Activated CD4-positive, alpha-beta T cell treated with anti-CD3 and anti-CD28 coated beads, Interleukin-2, amount 50 U/mL, for 16 hours (primary cell): ENCODE measurements around the gene ZSWIM6.
"Not testable (repeated sequence)": the region's sequence is repeated elsewhere in the genome, so short reads cannot be mapped to it uniquely, and the experiment has no call there.

ENCODE experiments used
- DNase-seq: peaks from one replicate; pipeline ENCODE4 v3.0.0-alpha.2; 2020

The ZSWIM6 gene

GRCh38 chr5:61410811-61411210, 78.8 kb downstream of the ZSWIM6 start:
- DNase-seq, result no peak

- no peak for DNase-seq
Observed at GRCh38 chr5:61412361-61412760, 80.3 kb downstream of the ZSWIM6 start.

- DNase-seq, result not testable (repeated sequence)
Observed at GRCh38 chr5:61413205-61413604, 81.1 kb downstream of the ZSWIM6 start.

GRCh38 chr5:61414806-61415205, 82.7 kb downstream of the ZSWIM6 start:
- DNase-seq, result no peak

DNA sequence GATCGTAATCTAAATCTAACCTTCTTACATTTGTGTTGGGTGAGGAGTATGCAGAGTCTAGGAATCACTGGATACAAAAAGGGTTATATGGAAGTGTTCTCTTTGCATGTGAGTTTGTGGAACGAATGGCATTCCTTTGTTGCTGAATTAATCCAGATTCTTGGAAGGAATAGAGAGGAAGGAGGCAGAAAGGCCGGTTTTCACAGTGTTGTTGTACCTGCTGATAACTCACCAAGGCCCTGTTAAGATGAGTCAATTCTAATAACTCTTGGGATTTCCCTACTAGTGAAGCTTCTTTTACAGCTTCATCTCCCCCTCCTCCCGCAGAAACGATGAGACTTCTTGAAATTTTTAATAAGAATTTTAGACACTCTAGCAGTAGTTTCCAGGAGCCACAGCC, 84.0 kb downstream of the ZSWIM6 start:
- peak; percentile 3 for DNase-seq

- DNase-seq, result no peak
Observed at GRCh38 chr5:61416420-61416819, 84.4 kb downstream of the ZSWIM6 start.

DNA sequence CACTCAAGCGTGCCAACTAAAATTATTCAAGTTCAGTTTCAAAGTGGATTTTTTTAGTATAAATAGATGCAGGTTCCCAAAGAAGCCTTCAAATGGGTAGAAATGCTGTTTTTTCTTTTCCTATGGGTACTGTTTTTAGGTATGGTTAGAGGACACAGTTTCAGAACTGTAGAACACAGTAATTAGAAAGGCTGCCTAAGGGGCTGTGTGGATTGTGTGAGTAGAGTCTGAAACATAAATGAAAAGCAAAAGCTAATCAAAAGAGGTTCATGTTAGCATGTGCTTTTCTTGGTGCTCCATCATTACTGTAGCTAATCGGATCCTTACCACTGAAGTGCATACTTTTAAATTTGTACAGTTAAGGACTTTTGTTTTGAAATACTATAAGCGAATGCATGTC, 85.3 kb downstream of the ZSWIM6 start:
- no peak for DNase-seq

DNA sequence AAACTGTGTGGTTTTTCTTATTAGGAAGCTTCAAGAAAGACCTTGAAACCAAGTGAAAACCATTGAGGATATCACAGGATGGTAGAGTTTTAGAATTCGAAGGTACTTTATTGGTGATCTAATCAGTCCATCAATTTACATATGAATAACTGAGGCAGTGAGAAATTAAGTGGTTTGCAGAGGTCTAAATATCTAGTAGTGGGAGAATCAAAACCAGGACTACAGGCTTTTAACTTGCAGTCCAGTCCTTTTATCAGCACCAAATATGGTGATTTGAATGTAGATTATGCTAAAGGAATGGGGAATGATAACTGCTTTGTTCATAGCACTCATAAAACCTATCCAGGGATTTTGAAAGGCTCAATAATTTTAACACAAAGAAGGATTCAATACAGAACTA, 85.8 kb downstream of the ZSWIM6 start:
- DNase-seq, result no peak

GRCh38 chr5:61419106-61419505, 87.0 kb downstream of the ZSWIM6 start:
- no peak for DNase-seq

DNA sequence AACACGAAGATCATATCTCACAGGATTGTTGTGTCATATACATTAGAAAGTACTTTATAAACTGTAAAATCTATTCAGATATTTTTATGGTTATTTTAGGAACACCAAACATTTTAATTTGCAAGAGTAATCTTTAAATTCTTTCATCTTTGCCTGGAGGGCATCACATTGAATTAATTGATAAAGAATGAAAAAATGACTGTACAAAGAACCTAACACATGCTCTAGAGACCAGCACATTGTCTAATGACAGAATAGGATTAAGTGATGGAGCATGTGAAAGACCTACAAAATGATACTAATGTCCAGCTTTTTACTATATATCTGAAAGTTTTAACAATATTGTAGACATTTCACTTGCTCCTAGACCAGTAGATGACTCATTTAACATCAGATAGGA, 88.0 kb downstream of the ZSWIM6 start:
- no peak for DNase-seq

DNA sequence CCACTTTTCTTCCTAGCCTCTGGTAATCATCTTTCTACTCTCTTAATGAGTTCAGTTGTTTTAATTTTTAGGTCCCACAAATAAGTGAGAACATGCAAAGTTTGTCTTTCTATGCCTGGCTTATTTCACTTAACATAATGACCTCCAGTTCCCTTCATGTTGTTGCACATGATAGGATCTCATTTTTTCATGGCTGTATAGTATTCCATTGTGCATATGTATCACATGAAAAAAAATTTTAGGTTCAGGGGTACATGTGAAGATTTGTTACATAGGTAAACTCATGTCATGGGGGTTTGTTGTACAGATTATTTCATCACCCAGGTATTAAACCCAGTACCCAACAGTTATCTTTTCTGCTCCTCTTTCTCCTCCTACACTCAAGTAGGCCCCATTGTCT, 89.2 kb downstream of the ZSWIM6 start:
- DNase-seq, result not testable (repeated sequence)

GRCh38 chr5:61423487-61424145, 91.6 kb downstream of the ZSWIM6 start:
- no peak for DNase-seq

DNA sequence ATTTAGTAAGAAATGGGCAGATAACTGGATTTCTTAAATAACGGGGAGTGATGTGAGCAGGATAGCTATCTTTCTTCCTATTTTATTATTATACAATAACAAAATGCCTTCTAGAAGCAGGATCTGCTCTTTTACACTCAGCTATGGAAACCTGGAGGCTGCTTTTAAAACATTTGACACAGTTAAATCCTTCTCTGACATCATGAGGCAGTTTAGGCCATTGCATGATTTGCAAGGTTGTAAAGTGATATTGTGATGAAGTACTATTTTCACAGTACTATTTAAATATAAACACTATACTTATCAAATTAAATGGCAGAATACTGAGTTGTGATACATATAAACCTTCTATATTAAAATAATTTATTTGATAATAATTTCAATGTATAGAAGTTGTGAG, 93.9 kb downstream of the ZSWIM6 start:
- no peak for DNase-seq

- DNase-seq, result no peak
Observed at GRCh38 chr5:61429906-61430305, 97.8 kb downstream of the ZSWIM6 start.

GRCh38 chr5:61431923-61432620, 100.0 kb downstream of the ZSWIM6 start:
- DNase-seq, result no peak

DNA sequence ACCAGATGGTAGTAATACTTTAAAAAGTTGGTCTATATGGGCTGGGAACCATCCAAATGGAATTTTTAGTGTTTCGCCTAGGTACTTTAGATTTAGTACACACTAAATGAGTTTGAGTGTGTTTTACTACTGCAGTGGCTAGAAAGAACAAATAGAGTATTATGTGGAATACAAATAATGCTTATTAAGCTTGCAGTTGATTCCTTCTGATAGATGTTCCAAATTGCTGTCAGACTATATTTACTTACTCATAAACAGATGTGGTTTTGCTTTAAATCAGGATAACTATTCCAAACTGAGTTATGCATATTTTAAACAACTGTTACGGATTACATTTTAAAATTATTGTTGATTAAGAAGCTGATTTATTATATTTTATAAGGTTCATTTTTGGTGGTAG, 103.3 kb downstream of the ZSWIM6 start:
- no peak for DNase-seq

DNA sequence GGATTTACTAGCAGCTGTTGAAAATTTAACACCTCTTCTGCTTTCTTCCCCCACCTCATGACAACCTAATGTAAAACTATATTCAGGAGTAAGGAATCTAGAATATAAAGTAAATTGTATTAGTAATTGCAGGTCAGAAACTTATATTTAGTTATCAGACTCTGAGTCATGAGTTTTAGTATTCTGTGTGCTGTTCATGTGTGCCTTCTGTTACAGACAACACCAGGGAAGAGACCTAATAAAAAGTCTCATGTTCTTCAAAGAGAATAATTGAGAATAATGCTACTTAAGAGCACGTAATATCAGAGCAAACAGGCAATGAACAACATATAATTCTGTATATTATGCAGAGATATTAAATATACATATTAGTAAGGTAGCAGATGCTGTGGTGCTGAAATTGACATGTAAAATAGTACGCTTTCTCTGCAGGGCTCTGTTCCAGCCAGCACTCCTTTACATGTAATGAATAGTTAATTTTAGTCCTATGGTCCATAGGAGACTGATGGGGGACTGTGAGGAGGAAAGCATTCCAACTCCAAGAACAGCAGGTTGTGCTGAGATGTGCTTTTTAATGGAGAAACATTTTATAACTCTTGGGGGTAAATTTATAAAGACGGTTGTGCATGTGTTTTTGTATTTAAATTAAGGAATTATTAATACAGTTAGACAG, 106.4 kb downstream of the ZSWIM6 start:
- DNase-seq, result no peak

GRCh38 chr5:61440086-61440485, 108.0 kb downstream of the ZSWIM6 start:
- no peak for DNase-seq

- no peak for DNase-seq
Observed at GRCh38 chr5:61440596-61440995, 108.5 kb downstream of the ZSWIM6 start.

- DNase-seq, result no peak
Observed at GRCh38 chr5:61441742-61442141, 109.7 kb downstream of the ZSWIM6 start.

- no peak for DNase-seq
Observed at GRCh38 chr5:61447780-61448495, 115.9 kb downstream of the ZSWIM6 start.

DNA sequence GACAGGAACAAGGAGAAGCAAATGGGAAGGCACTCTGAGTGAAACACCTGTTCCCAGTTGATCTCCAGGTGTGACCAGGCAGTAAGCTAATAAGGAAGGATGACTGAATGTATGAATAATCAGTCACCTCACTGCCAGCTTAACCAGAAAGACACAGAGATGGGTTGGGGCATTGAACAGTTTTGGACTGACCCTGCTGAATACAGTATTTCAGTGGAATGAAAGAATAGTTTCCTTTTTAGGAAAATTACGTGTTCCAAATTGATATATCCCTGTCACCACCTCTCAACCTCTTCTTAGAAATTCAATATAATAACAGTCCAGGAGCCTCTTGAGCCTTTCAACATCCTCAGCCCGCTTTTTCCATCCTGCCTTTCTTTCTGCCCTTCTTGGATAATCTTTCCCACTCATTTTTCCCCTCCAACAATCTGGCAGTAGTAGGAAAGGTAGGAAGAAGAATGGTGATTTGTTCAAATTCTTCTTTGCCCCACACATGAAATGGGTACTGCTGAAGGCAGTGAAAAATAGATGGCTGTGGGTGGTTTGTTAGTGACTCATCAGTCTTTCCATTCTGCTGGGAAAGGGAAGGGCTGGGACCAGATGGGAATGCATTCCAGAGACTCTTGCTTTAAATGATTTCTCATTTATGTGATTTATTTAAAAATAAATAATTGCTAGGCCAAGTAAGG, 117.9 kb downstream of the ZSWIM6 start:
- DNase-seq, result no peak
